Fibroblast of lung (primary cell): ENCODE data around the gene CRTAP. TPM values are rescaled to one million over a fixed set of nuclear protein-coding genes. Genes with fewer than 3 reads are reported as not detected.
A peak's percentile ranks its signal among the peaks of the same experiment; 100 is the strongest.

Experiments used
- DNase-seq, 2 donors: peaks; one replicate each; pipeline versions ENCODE4 v3.0.0 to v3.0.0-alpha.2; 2010; ENCODE audit warnings: low read depth in 2 of 2
- H2AFZ ChIP-seq: 2 replicates; pipeline ENCODE4 v1.5.1; 2012; ENCODE audit warnings: low read length, control low read depth, inconsistent platforms
- H3K27ac ChIP-seq: 2 replicates; pipeline ENCODE4 v1.5.1; 2011; ENCODE audit warnings: low read length, control low read depth; ENCODE audit not compliant: insufficient read depth
- H3K27me3 ChIP-seq: 2 replicates; pipeline ENCODE4 v1.5.1; 2011; ENCODE audit warnings: mild to moderate bottlenecking, low read length; ENCODE audit not compliant: control insufficient read depth, insufficient read depth
- H3K36me3 ChIP-seq: 2 replicates; pipeline ENCODE4 v1.5.1; 2011; ENCODE audit warnings: low read length; ENCODE audit not compliant: control insufficient read depth, insufficient read depth
- H3K4me1 ChIP-seq: 2 replicates; pipeline ENCODE4 v1.5.1; 2011; ENCODE audit warnings: low read length; ENCODE audit not compliant: control insufficient read depth, insufficient read depth; ENCODE audit errors: extremely low read depth
- H3K4me2 ChIP-seq: 2 replicates; pipeline ENCODE4 v1.5.1; 2011; ENCODE audit warnings: low read length, control low read depth; ENCODE audit not compliant: insufficient read depth; ENCODE audit errors: extremely low read depth
- H3K4me3 ChIP-seq, 4 experiments: fragments of 200-600 bp in 1 of 4; sonication (generic) in 1 of 4; replicated peaks in 1 of 4; 2 replicates each; pipeline ENCODE4 v1.5.1; 2011 to 2016; ENCODE audit warnings: low read length in 4 of 4, low read depth in 3 of 4, mild to moderate bottlenecking in 3 of 4, control low read depth in 2 of 4, inconsistent platforms in 1 of 4, mixed read lengths in 1 of 4; ENCODE audit not compliant: insufficient read depth in 1 of 4; ENCODE audit errors: control extremely low read depth in 1 of 4
- H3K79me2 ChIP-seq: 2 replicates; pipeline ENCODE4 v1.5.1; 2012; ENCODE audit warnings: mild to moderate bottlenecking, low read length, inconsistent platforms; ENCODE audit not compliant: control insufficient read depth, insufficient read depth
- H3K9ac ChIP-seq: 2 replicates; pipeline ENCODE4 v1.5.1; 2011; ENCODE audit warnings: mild to moderate bottlenecking, low read length, control low read depth; ENCODE audit not compliant: insufficient read depth
- H3K9me3 ChIP-seq: 2 replicates; pipeline ENCODE4 v1.5.1; 2012; ENCODE audit warnings: low read depth, low read length; ENCODE audit not compliant: control insufficient read depth, insufficient read depth
- H4K20me1 ChIP-seq: 2 replicates; pipeline ENCODE4 v1.5.1; 2011; ENCODE audit warnings: low read length; ENCODE audit not compliant: control insufficient read depth, insufficient read depth; ENCODE audit errors: extremely low read depth
- CTCF ChIP-seq, 2 donors: IDR thresholded peaks in 1 of 2; conservative IDR thresholded peaks in 1 of 2; 1 replicate in 1 of 2; 2 replicates in 1 of 2; pipeline ENCODE4 v1.5.1; 2011 to 2012; ENCODE audit warnings: low read length in 2 of 2, control low read depth in 1 of 2, inconsistent platforms in 1 of 2, low read depth in 1 of 2, mild to moderate bottlenecking in 1 of 2
- EZH2 ChIP-seq: IDR thresholded peaks from 2 replicates; pipeline ENCODE4 v1.5.1; 2012; ENCODE audit warnings: low read length, control low read depth, mild to moderate bottlenecking; ENCODE audit errors: missing control alignments
- polyA plus RNA-seq, 2 donors: library from polyadenylated mRNA; depleted of rRNA in 1 of 2; stranded (reverse) in 1 of 2; unstranded in 1 of 2; fragments of >200 nt; gene quantifications; 2 replicates each; pipeline ENCODE4 v1.2.1, GENCODE V29; 2011 to 2012; ENCODE audit warnings: missing spikeins in 1 of 2
- total RNA-seq: library from RNA; depleted of rRNA; stranded (reverse); fragments of >200 nt; gene quantifications from 2 replicates; pipeline ENCODE4 v1.2.1, GENCODE V29; 2014

The CRTAP gene
- total and polyA plus RNA-seq, 2 donors (not counting 1 experiment from before 2014, with no cell fraction given): 318 to 332 TPM

GRCh38 chr3:33141006-33141405 is 27.2 kb downstream of the CRTAP start:
- no peak for DNase-seq
- Histone ChIP-seq H3K27me3 (no peaks in the 10 kb centered on the region), H3K9me3 (no peaks in the 10 kb centered on the region), H3K79me2 (no peaks in the 10 kb centered on the region), H4K20me1 (no peaks in the 10 kb centered on the region), H3K36me3 (peaks cover 3% of the 10 kb centered on the region), H3K9ac (no peak overlapping the region), H2AFZ (no peak overlapping the region), H3K4me1 (no peaks in the 10 kb centered on the region), H3K4me2 (no peak overlapping the region), H3K27ac (no peak overlapping the region), H3K4me3 (no peak overlapping the region)
- TF ChIP-seq EZH2 (no peak), CTCF (conservative IDR thresholded peaks at IDR 0.05 in 1 of 2, IDR thresholded peaks at IDR 0.05 in 1 of 2; ENCODE audit: low read depth in 1 of 2, low read length in 2 of 2) (no peak)

DNA sequence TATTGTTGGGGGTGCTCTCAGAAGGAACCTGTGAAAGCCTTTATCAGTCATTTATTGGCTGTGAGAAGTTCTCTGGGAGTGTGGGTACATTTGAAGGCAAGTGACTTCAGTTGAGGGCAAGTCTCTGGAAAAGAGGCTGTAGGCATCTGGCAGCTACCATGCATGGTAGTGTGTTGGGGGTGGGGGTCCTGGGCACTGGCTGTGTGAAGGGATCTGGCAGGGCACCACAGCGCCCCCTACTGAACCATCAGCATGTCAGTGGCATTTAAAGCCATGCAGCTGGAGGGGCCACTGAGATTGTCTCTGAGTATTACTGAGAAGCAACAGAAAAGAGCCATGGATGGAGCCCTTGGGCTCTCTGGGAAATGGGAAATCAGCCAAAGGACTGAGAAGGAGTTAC is 30.6 kb downstream of the CRTAP start:
- Histone ChIP-seq H3K4me2 (no peak overlapping the region), H3K4me1 (peaks cover 2% of the 10 kb centered on the region), H3K27me3 (no peaks in the 10 kb centered on the region), H3K4me3 (no peak overlapping the region), H3K9me3 (no peaks in the 10 kb centered on the region), H3K9ac (no peak overlapping the region), H4K20me1 (no peaks in the 10 kb centered on the region), H3K36me3 (peaks cover 3% of the 10 kb centered on the region), H3K79me2 (no peaks in the 10 kb centered on the region), H3K27ac (no peak overlapping the region), H2AFZ (no peak overlapping the region)
- DNase-seq: no peak
- TF ChIP-seq CTCF (conservative IDR thresholded peaks at IDR 0.05 in 1 of 2, IDR thresholded peaks at IDR 0.05 in 1 of 2; ENCODE audit: low read depth in 1 of 2, low read length in 2 of 2) (peak; percentile 23 to 30), EZH2 (no peak)

DNA sequence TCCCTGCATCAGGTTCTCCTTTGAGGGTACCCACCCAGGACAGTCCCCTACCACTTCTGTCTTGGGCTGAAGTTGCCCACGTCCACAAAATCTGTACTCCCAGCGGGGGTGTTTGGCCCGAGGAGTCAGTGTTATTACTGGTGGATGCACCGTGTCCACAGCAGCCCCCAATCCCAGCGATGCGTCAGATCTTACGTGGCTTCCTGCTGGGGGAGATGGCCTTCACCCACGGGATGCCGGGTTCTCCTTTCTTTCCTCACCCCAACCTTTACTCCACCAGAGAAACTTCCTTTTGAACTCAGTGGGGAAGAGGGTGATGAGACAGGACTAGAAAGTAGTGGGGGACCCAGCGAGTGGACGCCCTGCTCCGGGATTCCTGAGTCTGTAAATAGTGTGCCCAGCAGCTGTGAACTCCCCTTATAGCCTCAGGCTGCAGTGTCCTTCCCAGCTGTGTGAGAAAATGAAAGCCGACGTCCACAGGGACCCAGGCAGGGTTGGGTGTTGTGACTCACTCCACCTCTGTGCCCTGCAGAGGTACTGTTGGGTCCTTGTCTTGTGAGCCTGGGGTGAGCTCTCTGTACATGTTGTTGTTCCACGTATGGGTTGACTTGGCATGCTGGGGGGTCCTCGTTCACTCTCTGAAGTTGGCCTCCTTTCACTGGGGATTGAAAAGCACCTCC is 31.5 kb downstream of the CRTAP start:
- H3K9ac ChIP-seq: no peak overlapping the region
- no peak overlapping the region for H3K4me3 ChIP-seq
- TF ChIP-seq EZH2 (no peak), CTCF (conservative IDR thresholded peaks at IDR 0.05 in 1 of 2, IDR thresholded peaks at IDR 0.05 in 1 of 2; ENCODE audit: low read depth in 1 of 2, low read length in 2 of 2) (no peak)
- DNase-seq: no peak
- no peaks in the 10 kb centered on the region for H3K27me3 ChIP-seq
- H4K20me1 ChIP-seq: no peaks in the 10 kb centered on the region
- H3K4me2 ChIP-seq: no peak overlapping the region
- H3K9me3 ChIP-seq: no peaks in the 10 kb centered on the region
- no peaks in the 10 kb centered on the region for H3K79me2 ChIP-seq
- no peak overlapping the region for H3K27ac ChIP-seq
- H3K4me1 ChIP-seq: peaks cover 2% of the 10 kb centered on the region
- peaks cover 3% of the 10 kb centered on the region for H3K36me3 ChIP-seq
- H2AFZ ChIP-seq: no peak overlapping the region
